GM19099 (cell line): ENCODE data around the gene DENND2C.

Source experiments
- POLR2A ChIP-seq: IDR thresholded peaks from 3 replicates; pipeline ENCODE4 v1.6.1; 2011; ENCODE audit warnings: low read depth; ENCODE audit not compliant: insufficient read length; ENCODE audit errors: extremely low read depth

The DENND2C gene

DNA sequence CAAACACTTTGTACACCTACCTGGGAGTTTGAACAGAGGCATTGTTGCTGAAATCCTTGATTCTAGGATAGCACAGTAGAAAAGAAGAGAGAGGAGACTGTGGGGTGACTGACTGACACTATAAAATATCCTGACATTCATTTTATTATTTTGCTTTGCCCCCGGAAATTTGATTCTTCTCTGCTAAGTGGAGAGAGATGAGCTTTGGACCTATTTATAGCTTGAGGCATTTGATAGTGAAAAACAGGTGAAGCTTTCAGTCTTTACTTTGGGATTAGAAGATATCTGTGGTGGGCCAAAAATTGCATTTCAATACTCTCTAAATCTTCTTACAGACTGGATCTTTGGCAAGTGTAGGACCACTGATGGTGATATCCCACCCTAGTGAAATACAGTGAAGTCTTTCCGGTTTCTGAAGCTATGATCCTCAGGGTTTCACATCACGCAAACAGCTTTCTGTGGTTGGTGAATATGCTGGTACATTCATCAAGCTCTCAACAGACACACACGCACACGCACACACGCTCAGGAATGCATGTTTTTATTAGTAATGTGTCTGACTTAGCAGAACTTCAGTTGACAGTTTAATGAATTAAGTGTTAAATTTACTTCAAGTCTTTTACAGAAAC is 25.7 kb upstream of the DENND2C start, which contains the start of gene AMPD1:
Gene AMPD1 (minus strand): TSS at position 117 of the 629 bp plus-strand sequence. CDS start 75 bp downstream, at position 42.
- no peak for TF ChIP-seq POLR2A

DNA sequence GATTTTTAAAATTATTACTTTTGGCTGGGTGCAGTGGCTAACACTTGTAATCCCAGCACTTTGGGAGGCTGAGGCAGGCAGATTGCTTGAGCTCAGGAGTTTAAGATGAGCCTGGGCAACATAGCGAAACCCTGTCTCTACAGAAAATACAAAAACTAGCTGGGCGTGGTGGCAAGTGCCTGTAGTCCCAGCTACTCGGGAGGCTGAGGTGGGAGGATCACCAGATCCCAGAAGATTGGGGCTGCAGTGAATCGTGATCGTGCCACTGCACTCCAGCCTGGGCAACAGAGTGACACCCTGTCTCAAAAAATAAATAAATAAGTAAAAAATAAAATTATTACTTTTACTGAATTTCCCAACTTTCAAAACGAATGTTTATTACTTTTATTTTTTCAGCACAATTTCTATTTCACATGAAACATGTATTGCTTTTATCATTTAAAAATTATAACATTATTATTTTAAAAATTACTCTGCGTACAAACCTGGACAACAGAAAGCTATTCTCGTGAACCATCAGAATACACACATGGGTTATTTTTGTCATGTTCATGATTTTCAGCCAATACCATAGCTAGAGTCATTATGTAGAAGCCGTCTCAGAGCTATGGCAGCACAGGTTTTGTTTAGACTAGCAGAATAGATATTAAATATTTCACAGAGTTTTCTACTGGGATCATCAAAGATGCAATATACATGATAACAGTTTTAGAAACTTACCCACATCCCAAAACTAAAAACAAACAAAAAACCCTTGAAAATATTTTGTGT is 24.9 kb upstream of the DENND2C start:
- TF ChIP-seq POLR2A, result no peak

DNA sequence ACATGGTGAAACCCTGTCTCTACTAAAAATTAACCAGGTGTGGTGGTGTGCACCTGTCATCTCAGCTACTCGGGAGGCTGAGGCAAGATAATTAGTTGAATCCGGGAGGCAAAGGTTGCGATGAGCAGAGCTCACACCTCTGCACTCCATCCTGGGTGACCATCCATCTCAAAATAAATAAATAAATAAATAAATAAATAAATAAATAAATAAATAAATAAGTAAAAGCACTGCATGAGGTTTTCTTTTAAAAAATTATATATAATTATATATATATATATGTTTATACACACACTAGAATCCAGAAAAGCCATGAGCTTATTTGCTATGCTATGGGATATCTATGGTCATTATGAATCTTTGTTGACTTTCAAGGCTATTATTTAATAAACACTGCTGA is 23.1 kb upstream of the DENND2C start:
- no peak for TF ChIP-seq POLR2A

DNA sequence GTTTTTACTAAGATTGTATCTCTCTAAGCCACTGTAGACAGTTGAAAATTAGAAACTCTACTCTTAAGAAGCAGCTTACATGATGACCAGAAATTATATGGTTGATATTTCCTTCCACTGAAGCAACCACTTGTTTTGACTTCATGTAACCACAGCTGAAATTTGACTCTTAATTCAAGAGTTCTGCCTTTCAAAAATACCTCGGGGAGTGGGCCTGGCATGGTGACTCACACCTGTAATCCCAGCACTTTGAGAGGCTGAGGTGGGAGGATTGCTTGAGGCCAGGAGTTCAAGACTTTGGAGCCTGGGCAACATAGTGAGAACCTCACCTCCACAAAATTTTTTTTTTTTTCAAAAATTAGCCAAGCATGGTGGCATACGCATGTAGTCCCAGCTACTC is 21.2 kb upstream of the DENND2C start:
- TF ChIP-seq POLR2A, result no peak

DNA sequence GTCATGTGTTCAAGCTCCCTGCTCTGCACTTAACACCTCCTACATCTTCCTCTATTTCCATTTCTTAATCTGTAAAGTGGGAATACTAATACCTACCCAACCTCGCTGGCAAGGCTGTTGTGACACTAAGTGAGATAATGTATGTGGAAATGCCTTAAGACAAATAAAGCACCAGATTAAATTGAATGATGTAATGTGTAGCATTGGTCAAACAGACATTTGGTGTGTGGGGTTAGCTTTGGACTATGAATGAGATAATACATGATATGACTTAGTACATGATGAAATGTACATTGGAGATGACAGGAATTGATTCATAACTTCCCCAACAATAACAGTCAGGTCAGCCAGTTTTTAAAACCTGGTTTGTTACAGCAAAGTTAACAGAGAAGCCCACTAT is 20.3 kb upstream of the DENND2C start:
- TF ChIP-seq POLR2A, result no peak

DNA sequence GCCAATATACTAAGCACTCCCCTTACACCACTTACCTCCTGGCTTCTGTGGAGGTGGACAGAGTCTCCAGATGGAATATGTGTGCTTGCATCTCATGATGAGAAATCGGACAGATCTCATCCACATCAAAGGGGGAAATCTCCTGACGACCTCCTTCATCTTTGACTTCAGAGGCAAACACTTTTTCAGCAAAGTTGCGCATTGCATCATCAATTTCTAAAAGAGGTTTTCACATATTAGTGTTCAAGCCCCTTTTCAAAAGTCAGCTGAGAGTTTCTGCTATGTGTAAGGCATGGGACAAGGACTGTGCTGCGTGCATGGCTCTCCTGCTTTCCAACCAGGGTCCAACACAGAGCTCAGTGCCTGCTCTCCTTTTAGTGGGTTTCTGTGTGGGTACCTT is 18.7 kb upstream of the DENND2C start:
- TF ChIP-seq POLR2A, result no peak

DNA sequence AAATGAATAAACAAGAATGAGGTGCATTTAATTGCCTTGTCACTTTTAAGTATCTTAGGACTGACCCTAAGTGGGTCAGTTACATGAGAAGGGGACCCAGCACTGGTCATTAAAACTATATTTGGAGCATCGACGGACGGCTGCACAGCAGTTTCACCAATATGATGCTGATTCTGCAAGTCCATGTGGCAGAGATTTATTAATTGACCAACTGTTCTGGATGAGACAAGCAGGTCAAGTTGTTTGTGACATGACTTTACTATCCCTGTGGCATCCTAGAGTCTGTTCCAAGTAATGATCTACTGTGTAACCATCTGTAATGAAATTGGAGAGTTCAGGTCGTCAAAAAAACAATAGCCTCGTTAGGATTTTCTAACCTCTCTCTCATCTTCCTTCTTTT is 16.0 kb upstream of the DENND2C start:
- no peak for TF ChIP-seq POLR2A

DNA sequence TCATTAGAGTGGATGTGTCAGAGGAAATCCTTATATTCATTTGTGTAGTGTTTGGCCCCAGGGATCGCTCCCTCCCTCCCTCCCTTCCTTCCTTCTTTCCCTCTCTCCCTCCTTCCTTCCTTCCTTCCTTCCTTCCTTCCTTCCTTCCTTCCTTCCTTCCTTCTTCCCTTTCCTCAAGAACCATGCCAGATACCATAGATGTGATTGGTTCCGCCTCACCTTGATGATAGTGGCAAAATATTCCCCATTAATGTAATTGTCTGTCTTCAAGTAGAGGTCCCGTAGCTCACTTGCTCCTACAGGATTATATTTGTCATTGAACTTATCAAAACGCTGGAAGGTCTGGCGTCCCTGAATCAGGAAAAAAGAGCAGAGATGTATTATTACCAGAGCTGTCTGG is 7.8 kb upstream of the DENND2C start:
- TF ChIP-seq POLR2A, result no peak

DNA sequence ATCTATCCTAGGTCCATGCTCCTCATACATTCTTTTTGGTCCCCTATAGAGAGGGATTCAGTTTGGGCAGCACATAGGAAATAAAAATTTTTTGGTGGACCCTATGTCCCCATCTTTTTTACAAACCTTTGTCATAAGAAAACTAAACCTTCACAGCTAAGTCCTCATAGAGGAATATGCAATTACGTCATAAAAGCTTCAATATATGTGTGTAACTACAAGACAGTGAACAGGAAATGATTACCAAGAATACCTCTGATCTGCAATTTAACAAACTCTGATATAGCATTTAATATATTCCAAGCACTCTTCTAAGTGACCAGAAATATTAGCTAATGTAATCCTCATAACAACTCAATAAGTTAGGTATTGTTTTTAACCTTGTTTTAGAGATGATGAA is 6.3 kb upstream of the DENND2C start:
- no peak for TF ChIP-seq POLR2A

DNA sequence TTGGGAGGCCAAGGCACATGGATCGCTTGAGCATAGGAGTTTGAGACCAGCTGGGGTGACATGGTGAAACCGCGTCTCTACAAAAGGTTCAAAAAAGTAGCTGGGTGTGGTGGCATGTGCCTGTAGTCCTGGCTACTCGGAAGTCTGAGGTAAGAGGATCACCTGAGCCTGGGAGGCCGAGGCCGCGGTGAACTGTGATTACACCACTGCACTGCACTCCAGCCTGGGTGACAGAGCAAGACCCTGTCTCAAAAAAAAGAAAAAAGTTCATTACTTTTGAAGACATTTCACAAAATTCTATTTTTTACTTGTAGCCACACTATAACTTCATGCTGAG is 2.1 kb upstream of the DENND2C start:
- TF ChIP-seq POLR2A, result no peak

DNA sequence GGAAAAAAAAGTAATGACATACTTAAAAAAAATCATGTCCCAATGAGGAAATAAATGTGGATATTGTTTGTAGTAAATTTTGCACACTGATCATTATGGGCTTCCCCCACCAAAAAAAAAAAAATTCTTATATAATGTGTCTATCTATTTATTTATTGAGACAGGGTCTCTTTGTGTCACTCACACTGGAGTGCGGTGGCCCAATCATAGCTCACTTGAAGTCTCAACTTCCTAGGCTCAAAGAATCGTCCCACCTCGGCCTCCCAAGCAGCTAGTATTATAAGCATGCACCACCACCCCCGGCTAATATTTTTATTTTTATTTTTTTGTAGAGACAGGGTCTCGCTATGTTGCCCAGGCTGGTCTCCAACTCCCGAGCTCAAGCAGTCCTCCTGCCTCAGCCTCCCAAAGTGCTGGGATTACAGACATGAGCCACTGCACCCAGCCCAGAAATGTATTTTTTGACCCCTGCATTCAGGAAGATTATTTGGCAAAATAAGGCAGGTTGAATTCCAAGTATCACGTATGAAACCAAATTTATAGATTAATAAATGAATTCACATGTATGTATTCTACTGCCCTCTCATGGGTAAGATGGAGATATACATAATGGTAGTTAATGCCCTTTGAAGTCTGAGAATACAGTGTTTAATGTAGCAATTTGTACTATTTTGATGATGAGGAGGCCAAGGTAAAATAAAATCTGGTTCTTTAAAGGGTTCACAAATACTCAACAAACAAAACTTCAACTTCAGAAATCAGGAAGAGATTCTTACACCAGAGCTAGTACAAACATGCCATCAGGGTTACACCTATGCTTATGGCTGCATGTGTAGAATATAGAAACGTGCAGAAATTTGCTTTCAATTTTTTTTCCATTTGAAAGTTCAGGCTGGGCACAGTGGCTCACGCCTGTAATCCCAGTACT is 1.4 kb upstream of the DENND2C start:
- TF ChIP-seq POLR2A, result no peak

DNA sequence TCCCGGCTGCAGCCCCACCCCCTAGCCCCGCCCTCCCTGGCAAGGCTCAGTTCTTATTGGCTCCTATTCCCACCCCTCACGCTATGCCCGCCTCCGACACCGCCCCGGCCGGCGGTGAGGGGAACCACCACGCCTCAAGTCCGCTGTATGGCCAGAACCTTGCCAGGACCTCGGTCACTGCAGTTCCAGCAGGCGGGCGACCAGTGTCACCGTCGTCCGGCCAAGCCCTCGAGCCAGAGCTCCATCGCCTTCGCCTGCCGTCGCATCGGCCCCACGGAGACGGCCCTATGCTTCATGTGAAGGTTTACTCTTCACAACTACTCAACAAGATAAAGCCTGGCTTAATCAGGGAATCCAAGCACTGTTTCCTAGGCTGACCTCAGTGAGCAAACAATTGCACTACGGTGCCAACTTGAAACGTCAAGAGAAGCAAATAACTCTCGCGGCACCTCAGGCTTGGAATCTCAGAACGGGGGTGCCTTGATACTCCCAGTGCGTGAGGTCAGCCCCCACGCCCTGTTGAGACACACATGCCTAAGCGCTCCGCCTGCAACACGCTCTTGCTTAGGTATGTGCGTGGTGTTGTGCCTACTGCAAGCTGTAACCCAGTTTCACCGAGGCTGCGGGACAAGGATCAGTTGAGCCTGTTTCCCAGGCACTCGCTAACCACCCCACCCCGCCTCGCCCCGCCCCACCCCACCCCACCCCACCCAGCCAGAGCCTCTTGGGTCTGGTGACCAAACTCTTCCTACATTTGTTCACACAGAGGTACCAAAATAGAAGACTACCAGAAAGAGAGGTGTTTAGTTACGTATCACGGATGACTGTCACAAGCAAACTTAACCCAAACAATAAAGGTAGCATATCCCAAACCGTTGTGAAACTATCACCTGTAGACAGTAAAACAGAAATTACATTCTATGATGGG is 498 bp upstream of the DENND2C start:
- no peak for TF ChIP-seq POLR2A

DNA sequence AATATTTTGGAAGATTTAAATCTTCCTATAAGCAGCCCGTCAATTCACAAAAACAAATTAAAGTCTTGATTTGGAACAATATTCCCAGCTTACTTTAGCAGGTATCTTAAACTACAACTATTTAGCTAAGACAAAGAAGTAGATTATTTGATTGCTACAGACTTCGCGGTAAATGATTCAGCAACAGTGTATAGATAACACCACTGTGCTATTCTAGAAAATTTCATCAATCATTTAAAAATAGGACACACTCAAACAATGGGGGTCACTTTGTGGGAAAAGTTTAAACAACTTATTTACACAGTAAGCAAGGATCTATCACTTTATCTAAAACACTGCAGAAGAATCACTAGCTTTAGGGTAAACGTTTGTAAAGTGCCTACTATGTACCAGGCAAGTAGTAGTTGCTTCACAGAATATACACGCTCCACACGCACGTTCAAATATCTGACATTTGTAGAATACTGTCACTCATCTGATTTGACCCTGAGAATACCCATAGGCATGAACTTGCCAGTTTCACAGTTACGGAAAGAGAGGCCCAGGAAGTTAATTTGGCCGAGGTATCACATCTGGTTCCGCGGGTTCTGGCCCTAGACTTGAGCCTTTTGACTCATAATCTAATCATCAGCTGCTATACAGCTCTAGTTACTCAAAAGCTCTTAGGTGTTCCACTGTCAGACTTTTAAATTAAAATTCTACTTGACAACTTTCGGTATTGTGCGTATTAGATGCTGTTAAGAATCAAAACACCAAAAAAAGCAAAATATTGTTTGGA is 876 bp downstream of the DENND2C start:
- no peak for TF ChIP-seq POLR2A

DNA sequence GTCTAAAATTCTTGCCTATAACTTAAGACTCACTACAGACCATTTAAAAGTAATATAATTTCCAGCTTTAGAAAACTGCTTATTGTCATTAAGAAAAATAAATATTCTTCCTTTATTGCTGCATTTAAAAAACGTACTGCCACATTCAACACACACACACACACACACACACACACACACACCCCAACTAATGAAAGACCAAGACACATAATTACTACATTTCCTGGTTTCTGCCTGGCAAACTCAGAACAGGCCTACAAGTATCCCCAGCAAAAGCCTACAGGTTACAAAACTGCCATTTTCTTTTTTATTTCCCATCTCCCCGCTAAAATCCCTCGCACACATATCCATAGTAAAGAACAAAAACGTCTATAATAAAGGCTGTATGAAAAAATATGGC is 1.5 kb downstream of the DENND2C start:
- TF ChIP-seq POLR2A, result no peak
